ENCODE data around the gene RPL18.
"Not testable (repeated sequence)": the region's sequence is repeated elsewhere in the genome, so short reads cannot be mapped to it uniquely, and the experiment has no call there.

RPL18 gene

GRCh38 chr19:48644355-48644754, 25.4 kb upstream of the RPL18 start:
- no peak for DNase-seq

DNA sequence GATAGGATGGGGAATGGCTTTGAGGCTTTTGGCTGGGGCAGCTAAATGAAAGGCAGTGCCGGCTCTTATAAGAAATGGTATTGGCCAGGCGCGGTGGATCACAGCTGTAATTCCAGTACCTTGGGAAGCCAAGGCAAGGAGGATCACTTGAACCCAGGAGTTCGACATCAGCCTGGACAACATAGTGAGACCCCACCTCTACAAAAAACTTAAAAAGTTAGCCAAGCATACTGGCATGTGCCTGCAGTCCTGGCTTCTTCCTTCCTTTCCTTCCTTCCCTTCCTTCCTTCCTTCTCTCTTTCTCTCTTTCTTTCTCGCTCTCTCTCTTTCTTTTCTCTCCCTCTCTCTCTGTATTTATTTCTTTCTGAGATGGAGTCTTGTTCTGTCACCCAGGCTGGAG, 23.9 kb upstream of the RPL18 start:
- DNase-seq = no peak

- no peak for DNase-seq
Measured at GRCh38 chr19:48641850-48642249, 22.9 kb upstream of the RPL18 start.

DNA sequence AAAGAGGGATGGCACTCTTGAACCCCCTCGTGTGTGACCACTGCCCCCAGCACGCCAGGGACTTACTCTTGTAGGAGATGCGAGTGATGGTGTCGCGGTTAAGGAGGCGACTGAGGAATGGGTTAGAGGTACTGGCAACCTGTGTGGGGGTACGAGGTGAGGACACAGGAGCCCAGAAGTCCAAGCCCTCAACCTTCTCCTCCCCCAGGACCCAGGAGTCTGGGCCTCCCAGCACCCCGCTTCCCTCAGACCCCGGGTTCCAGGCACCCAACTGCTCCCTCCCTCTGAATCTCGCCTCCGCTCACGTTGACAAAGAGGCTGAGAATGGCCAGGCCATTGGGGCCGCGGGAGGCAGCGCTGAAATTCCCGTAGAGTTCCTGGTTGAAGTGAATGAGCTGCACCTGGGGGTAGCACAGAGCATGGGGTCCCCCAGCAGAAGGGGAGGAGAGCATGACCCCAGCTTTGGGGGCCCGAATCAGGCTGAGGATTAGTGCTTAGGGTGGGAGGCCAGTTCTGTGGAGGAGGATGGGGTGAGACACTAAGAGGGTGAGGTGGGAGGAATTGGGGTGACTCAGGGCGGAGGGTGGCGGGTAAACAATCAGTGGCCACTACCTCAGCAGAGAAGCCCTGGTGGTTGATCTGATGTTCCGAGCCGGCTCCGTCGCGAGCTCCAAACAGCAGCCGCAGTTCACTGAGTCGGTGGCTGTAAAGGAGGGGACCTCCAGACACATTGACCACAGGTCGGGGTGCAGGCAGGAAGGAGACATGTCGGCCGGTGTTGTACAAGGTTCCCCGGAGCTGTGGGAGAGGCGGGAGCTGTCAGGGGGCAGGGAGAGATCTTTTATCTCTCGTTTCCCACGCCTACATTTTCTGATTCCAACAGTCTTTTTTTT, 20.8 kb upstream of the RPL18 start:
- DNase-seq = no peak

GRCh38 chr19:48638831-48639381, 19.9 kb upstream of the RPL18 start:
- DNase-seq = no peak

GRCh38 chr19:48637948-48638830, 19.2 kb upstream of the RPL18 start:
- DNase-seq = peak; percentile 85

DNA sequence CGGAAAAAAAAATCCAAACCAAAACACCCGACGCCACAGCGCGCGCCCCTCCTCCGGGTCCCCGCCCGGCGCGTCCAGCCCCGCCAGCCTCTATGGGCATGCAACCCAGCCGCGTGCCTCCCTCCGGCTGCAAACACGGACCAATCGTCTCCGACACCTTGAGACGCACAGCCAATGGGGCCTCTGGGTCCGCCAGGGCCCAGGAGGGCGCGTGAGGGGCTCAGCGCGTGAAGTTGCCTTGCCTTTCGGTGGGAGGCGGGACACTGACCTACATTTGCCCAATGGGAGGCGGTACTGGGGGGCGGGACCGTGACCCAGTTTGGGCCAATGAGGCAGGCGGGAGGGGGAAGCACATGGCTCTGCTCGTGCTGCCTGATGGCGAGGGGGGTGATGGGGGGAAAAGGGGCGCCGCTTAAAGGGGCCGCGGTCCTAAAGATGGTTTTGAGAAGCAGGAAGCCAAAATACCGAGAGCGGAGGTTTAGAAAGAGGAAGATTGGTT, 18.5 kb upstream of the RPL18 start:
- peak; percentile 99 for DNase-seq

DNA sequence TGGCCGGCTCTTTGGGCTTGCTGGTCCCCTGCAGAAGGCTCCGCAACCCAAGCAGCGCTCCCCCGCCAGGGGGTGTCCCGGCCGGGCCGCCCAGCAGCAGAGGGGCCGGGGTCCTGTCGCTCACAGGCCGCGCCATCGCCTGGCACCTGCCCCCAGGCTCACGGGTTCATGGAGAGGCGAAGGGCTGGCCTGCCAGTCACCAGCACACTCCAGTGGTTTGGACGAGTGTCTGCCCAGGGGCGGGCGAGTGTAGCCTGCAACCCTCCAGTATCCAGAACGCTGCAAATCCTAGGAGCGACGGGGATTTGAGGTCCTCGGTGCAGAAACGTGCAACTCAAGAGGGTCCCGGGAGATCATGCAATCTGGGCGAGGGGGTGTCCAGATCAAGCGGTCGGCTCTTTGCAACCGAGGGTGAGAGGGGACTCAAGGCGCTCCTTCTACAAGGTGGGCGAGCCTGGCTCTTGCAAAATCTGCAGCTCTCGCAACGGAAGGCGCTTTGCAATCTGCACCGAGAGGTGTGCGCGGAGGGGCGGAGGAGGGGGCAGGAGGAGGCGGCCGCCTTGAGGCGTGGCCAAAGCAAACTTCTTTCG, 18.0 kb upstream of the RPL18 start, which contains the start of gene DBP:
DBP (minus strand) TSS at position 521 of the 590 bp plus-strand sequence; CDS start at position 136, 385 bp downstream.
- DNase-seq = no peak

DNA sequence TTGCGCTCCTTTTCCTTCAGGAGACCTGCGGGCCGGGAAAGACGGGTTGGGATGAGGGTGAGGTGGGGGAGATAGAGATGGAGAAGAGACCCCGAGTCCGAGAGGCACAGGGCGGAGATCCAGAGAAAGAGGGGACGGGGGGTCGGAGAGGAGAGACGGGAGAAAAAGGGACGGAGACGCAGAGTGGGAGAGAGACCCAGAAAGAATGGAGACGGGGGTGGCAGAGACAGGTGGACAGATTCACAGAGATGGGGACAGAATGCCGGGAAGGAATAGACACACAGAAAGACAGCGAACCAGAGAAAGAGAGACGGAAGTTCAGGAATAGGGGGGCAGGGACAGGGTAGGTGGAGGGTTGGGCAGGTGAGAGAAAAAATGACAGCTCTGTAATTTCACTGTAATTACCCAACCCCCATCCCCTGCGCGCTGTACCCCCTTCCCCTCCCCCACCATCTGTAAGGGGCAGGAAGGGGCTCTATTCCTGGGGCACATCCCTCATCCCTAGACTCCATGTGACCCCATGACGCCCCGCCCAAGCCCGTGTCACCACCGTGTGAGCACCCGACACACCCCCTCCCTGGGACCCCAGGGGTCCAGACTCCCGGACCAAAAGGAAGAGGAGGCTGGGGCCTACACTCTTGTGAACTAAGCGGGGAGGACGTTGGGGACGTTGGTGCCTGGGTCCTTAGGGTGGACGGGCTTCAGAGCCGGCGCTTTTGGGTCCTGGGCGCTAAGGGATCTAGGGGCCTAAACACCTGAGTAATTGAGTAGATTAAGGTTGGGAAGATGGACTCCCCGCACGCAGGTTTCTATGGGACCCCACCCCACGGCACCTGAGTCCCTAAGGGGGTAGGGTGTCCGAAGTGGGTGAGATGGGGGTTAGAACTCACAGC, 17.2 kb upstream of the RPL18 start:
- DNase-seq = no peak

DNA sequence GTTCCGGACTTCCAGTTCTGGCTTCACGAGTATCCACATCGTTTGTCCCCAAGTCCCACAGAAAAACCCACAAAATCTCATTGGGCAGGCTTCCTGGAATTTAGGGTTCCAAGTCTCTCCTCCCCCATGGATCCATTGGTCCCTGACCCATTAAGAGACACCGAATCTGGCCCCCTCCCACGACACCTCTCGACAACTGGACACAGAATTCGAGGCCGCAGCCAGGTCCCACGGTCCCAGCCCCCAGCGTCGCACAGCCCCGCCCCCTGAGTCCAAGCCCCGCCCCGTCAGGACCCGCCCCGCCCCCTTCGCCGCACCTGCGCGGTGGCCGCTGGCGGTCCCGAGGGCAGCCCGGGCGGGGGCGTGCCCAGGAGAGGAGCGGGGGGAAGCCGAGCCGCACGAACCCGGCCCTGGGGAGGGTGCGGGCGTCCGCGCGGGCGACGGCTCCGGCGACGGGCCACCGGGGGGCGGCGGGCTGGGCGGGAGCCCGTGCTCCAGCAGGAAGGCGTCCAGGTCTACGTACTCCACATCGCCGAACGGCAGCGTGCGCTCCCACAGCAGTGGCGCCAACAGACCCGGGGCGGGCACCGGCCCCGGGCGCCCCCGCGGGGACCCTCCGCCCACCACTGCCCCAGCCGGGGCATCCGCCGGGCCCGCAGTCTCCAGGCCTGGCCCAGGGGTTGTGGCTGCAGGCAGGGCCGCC, 16.4 kb upstream of the RPL18 start:
- DNase-seq = peak; percentile 47

- peak; percentile 90 for DNase-seq
Measured at GRCh38 chr19:48634424-48635262, 15.7 kb upstream of the RPL18 start.

DNA sequence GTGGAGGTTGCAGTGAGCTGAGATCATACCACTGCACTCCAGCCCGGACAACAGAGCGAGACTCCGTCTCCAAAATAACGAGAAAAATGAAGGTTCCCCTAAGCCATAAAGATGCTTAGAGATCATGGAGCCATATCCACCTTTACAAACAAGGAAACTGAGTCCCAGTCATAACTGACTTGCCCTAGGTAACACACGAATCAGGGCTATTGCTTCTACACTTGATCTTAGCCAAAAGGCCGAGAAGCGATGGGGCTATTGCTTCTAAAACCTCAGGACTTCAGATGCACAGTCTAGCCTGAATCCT, 15.0 kb upstream of the RPL18 start:
- DNase-seq = no peak

GRCh38 chr19:48633148-48634035, 14.4 kb upstream of the RPL18 start:
- DNase-seq = no peak

- DNase-seq = no peak
Measured at GRCh38 chr19:48632692-48633147, 13.7 kb upstream of the RPL18 start.

- DNase-seq = not testable (repeated sequence)
Measured at GRCh38 chr19:48632286-48632685, 13.3 kb upstream of the RPL18 start.

GRCh38 chr19:48631225-48631624, 12.2 kb upstream of the RPL18 start:
- DNase-seq = no peak

GRCh38 chr19:48630296-48631063, 11.5 kb upstream of the RPL18 start:
- no peak for DNase-seq

DNA sequence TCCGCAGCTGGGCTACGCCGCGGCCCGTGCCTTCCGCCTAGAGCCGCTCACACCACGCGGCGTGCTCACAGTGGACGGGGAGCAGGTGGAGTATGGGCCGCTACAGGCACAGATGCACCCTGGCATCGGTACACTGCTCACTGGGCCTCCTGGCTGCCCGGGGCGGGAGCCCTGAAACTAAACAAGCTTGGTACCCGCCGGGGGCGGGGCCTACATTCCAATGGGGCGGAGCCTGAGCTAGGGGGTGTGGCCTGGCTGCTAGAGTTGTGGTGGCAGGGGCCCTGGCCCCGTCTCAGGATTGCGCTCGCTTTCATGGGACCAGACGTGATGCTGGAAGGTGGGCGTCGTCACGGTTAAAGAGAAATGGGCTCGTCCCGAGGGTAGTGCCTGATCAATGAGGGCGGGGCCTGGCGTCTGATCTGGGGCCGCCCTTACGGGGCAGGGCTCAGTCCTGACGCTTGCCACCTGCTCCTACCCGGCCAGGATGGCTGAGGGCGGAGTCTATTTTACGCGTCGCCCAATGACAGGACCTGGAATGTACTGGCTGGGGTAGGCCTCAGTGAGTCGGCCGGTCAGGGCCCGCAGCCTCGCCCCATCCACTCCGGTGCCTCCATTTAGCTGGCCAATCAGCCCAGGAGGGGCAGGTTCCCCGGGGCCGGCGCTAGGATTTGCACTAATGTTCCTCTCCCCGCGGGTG, 10.8 kb upstream of the RPL18 start:
- peak; percentile 95 for DNase-seq
